Measurements from ENCODE around the gene CAPN14.
"Not testable (repeated sequence)": the region's sequence is repeated elsewhere in the genome, so short reads cannot be mapped to it uniquely, and the experiment has no call there.

Gene CAPN14

GRCh38 chr2:31200972-31201371, 16.3 kb downstream of the CAPN14 start:
- no peak for DNase-seq (ENCODE audit: low read depth in 2 of 2, low spot score in 1 of 2)

- DNase-seq (ENCODE audit: low read depth in 2 of 2, low spot score in 1 of 2) = no peak
Observed at GRCh38 chr2:31199206-31199605, 18.1 kb downstream of the CAPN14 start.

DNA sequence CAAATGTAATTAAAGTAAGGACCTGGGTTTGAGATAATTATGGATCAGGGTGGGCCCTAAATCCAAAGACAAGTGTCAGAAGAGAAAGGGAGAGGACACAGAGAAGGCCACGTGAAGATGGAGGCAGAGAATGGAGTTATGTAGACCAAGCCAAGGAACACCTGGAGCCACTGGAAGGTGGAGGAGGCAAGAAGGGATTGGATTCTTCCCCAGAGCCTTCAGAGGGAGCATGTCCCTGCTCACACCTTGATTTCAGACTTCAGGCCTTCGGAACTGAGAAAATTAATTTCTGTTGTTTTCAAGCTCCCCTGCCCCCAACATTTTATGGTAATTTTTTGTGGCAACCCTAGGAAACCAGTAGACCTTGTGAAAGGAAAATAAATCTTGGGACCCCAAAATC, 19.6 kb downstream of the CAPN14 start:
- DNase-seq (ENCODE audit: low read depth in 2 of 2, low spot score in 1 of 2) = no peak

GRCh38 chr2:31197166-31197565, 20.1 kb downstream of the CAPN14 start:
- no peak for DNase-seq (ENCODE audit: low read depth in 2 of 2, low spot score in 1 of 2)

GRCh38 chr2:31196622-31197021, 20.7 kb downstream of the CAPN14 start:
- DNase-seq (ENCODE audit: low read depth in 2 of 2, low spot score in 1 of 2) = no peak

- no peak for DNase-seq (ENCODE audit: low read depth in 2 of 2, low spot score in 1 of 2)
Observed at GRCh38 chr2:31193806-31194205, 23.5 kb downstream of the CAPN14 start.

DNA sequence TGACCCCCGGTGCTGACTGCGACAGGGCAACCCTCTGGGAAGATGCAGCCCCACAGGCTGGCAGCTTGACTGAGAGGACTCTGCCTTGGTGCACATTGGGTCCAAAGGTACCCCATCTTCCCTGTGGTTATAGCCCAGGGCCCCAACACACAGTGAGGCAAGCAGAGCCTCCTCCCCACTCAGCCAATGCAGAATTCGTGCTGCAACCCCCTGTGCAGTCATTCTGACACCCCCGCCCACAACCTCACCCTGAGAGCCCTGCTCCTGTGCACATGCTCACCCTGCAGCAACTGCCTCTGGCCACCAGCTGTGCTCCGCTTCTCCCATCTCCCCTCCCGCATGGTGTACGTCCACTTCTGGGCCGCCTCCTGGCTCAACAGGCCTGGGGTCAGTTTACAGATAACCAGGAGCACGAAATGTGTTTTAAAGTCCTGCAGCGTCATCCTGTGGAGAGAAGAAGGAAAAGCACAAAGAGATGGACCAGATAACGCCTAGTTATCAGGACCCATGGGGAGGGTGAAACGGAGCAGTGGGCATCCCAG, 24.4 kb downstream of the CAPN14 start:
- DNase-seq (ENCODE audit: low read depth in 2 of 2, low spot score in 1 of 2) = no peak

- DNase-seq (ENCODE audit: low read depth in 2 of 2, low spot score in 1 of 2) = no peak
Observed at GRCh38 chr2:31192396-31192795, 24.9 kb downstream of the CAPN14 start.

GRCh38 chr2:31191931-31192330, 25.4 kb downstream of the CAPN14 start:
- DNase-seq (ENCODE audit: low read depth in 2 of 2, low spot score in 1 of 2) = no peak

GRCh38 chr2:31190188-31190587, 27.1 kb downstream of the CAPN14 start:
- no peak for DNase-seq (ENCODE audit: low read depth in 2 of 2, low spot score in 1 of 2)

- no peak for DNase-seq (ENCODE audit: low read depth in 2 of 2, low spot score in 1 of 2)
Observed at GRCh38 chr2:31189141-31189540, 28.2 kb downstream of the CAPN14 start.

GRCh38 chr2:31188131-31188530, 29.2 kb downstream of the CAPN14 start:
- DNase-seq (ENCODE audit: low read depth in 2 of 2, low spot score in 1 of 2) = no peak

DNA sequence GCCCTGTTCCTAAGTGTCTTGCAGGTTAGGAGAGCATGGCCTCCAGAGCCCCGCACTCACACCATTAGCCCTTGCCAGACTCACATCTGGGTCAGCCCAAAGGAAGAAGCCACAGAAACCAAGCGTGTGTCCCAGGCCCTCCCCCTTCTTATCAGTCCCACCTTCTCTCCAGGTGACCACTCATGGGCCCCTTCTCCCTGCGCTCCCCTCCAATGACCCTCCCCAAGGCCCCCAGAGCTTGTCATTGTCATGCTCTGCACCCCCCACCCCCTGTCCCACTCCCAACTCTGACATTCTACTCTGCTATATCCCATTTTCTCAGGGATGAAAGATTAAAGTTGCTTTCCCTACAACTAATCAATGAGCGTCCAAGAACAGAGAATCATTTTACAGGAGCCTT, 30.1 kb downstream of the CAPN14 start:
- no peak for DNase-seq (ENCODE audit: low read depth in 2 of 2, low spot score in 1 of 2)

DNA sequence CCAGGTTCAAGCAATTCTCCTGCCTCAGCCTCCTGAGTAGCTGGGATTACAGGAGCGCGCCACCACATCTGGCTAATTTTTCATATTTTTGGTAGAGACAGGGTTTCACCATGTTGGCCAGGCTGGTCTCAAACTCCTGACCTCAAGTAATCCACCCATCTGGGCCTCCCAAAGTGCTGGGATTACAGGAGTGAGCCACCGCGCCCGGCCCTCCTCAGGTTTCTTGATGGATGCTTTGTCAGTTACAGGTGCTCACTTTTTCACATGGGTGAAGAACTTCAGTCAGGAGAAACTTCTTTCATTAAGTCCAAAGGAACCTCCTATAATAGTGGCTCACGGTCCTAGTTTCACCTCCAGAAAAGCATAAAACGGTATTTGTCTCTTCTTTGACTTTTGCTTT, 33.3 kb downstream of the CAPN14 start:
- DNase-seq (ENCODE audit: low read depth in 2 of 2, low spot score in 1 of 2) = not testable (repeated sequence)

DNA sequence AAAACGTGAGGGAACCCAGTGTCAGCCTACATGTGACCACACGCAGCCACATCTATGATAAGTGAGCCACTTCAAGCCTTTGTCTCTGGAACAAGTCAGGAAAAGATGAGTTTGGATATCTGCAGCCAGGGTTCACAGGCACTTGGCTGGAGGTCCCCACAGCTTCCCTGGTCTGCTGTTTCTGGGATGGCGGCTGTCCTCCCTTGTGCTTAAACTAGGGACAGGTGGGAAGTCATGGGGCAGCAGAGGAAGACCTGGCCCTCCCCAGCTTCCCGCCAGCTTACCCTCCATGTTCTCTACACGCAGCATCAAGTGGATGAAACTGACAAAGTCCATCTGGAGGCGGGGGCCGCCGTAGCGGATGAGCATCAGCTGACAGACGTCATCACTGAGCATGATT, 40.6 kb downstream of the CAPN14 start:
- no peak for DNase-seq (ENCODE audit: low read depth in 2 of 2, low spot score in 1 of 2)

GRCh38 chr2:31171142-31171541, 46.2 kb downstream of the CAPN14 start:
- no peak for DNase-seq (ENCODE audit: low read depth in 2 of 2, low spot score in 1 of 2)

DNA sequence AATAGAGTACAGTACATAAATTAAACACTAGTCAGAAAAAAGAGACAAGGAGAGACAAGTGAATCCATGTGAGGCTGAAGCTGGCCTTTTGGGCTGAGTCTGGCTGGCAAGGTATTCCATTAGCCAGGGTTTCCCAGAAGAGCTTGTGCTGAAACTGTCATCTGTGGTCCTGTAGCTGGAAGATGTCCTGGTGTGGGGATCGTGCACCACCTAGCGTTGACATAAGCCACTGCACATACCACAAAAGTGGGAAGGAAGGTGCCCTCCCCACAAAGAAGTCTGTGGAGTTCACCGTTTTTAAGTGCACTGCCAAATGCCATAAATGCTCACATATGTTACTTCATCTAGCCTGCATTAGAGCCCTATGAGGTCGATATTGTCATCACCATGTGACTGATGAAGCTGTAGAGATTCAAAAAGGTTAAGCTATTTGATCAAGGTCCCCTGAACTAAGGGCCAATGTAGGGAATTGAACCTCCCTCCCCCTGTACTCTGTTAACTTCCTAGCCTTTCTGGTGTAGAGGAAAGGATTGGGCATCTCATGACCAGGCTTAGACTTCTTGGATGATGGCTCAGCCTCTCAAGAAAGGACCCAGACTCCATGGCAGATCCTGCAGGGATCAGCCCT, 47.1 kb downstream of the CAPN14 start:
- DNase-seq (ENCODE audit: low read depth in 2 of 2, low spot score in 1 of 2) = peak in 1 of 2 donors; percentile 7

DNA sequence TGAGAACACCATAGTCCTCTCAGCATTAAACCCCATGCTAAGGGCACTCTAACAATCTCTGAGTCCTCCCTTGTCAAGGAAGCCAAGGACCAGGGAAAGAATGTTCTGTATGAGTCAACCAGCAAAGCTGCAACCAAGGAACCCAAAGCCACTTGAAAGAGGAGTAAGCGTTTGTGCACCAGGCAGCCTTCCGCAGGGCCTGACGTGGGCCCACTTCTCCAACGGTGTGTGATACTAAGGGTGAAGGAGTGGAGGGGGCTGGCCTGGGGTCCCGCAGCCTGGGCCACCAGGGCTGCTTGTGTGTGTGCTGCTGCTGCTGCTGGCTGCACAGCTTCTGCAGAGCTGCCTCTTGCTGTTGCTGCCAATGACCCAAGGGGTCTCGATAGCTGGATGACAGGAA, 49.0 kb downstream of the CAPN14 start:
- no peak for DNase-seq (ENCODE audit: low read depth in 2 of 2, low spot score in 1 of 2)

DNA sequence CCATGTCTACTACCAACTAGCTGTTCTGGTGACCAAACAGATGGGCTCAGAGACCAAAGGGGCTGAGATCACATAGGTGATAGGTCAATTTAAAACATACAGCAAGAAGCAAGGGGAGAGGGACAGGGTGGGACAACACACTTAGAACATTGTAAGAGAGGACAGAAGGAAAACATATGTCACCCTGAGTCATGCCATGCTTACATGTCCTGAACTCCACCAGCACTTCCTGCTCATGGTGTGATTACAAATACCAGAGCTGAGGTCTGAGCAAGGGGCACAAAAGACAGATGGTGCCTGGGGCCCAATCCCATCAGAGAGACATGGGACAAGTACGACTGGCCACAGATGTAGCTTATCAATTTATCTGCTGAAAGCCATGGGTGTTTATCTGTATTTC, 50.4 kb downstream of the CAPN14 start:
- DNase-seq (ENCODE audit: low read depth in 2 of 2, low spot score in 1 of 2) = no peak

DNA sequence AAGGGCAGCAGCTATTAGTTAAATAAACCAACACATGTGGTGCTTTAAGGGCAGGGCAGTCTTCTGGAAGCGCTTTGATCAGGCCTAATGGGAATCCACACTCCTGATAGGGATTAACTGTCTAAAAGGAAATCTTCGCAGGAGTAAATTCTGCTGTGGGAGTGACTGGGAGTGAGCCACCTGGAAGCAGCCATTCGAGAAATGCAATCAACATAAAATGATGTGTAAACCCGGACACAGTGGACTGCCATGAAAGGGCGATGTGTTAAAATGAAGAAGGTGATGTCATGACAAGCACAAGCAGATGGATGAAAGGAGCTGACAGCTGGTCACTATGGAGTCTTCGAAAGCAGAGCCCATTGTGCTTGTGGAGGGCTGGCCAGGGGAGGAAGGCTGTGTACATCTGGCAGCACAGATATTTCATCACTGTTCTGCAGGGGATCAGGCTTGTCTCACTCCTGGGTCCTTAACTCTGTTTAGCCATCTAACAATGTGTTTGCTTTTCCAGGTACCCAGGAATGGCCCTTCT, 54.2 kb downstream of the CAPN14 start:
- no peak for DNase-seq (ENCODE audit: low read depth in 2 of 2, low spot score in 1 of 2)

- no peak for DNase-seq (ENCODE audit: low read depth in 2 of 2, low spot score in 1 of 2)
Observed at GRCh38 chr2:31161637-31162036, 55.7 kb downstream of the CAPN14 start.

DNA sequence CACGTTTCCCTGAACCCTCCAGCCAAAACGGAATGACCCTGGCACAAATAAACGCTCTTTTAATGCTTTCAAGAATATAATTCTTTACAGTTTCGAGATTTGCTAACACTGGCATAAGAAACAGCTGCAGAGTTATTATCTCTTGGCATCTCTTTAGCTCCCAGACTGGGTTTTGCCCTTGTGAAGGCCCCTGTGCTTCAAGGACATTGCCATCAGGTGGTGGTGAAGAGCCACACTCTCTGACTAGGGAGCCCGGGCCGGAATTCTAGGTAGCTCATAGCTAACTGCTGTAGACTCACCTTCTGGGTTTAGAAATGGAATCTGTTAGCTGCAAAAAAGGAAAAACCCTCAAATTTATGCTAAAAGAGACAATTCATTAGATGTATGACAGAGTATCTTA, 65.8 kb downstream of the CAPN14 start:
- no peak for DNase-seq (ENCODE audit: low read depth in 2 of 2, low spot score in 1 of 2)

GRCh38 chr2:31150120-31150670, 67.1 kb downstream of the CAPN14 start:
- DNase-seq (ENCODE audit: low read depth in 2 of 2, low spot score in 1 of 2) = no peak

All from stimulated activated CD8-positive, alpha-beta memory T cell treated with anti-CD3 and anti-CD28 coated beads, Interleukin-4, amount 100 ng/mL, for 1 hour (primary cell).